ENCODE measurements around the gene NGF.

DNA sequence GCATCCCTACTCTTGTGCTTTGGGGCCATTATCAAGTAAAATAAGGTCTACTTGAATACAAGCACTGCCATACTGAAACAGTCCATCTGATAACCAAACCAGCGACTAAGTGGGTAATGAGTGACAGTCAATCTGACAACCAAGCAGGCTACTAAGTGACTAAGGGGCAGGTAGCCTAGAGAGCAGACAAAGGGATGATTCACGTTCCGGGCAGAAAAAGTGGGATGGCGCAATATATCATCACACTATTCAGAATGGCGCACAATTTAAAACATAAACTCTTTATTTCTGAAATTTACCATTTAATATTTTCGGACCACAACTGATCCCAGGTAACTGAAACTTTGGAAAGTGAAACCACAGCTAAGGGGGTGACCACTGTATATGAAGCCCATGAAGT lies 17.7 kb downstream of the NGF start:
- TF ChIP-seq, protein P1, sequence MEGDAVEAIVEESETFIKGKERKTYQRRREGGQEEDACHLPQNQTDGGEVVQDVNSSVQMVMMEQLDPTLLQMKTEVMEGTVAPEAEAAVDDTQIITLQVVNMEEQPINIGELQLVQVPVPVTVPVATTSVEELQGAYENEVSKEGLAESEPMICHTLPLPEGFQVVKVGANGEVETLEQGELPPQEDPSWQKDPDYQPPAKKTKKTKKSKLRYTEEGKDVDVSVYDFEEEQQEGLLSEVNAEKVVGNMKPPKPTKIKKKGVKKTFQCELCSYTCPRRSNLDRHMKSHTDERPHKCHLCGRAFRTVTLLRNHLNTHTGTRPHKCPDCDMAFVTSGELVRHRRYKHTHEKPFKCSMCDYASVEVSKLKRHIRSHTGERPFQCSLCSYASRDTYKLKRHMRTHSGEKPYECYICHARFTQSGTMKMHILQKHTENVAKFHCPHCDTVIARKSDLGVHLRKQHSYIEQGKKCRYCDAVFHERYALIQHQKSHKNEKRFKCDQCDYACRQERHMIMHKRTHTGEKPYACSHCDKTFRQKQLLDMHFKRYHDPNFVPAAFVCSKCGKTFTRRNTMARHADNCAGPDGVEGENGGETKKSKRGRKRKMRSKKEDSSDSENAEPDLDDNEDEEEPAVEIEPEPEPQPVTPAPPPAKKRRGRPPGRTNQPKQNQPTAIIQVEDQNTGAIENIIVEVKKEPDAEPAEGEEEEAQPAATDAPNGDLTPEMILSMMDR (conservative IDR thresholded peaks at IDR 0.05): no peak
- TF ChIP-seq ZFX (IDR thresholded peaks at IDR 0.05): no peak
